Keratinocyte (primary cell): ENCODE measurements around the gene FRRS1L. TPM values are rescaled to one million over a fixed set of nuclear protein-coding genes. Genes with fewer than 3 reads are reported as not detected.

Experiments
- DNase-seq: peaks from one replicate; pipeline ENCODE4 v3.0.0-alpha.2; 2011; ENCODE audit warnings: low read depth, missing footprints, low spot score
- FAIRE-seq: peaks from 2 replicates; lab custom pipeline; 2011; peaks lifted over from hg19 to GRCh38; lab: Jason Lieb, UNC
- H2AFZ ChIP-seq: 2 replicates; pipeline ENCODE4 v1.6.0; 2012; ENCODE audit warnings: low read length, control low read depth, inconsistent platforms; ENCODE audit not compliant: control insufficient read depth
- H3K27ac ChIP-seq: 2 replicates; pipeline ENCODE4 v1.5.1; 2011; ENCODE audit warnings: low read length; ENCODE audit not compliant: control insufficient read depth, insufficient read depth
- H3K27me3 ChIP-seq: 3 replicates; pipeline ENCODE4 v1.6.0; 2011; ENCODE audit warnings: low read length; ENCODE audit not compliant: control insufficient read depth, insufficient read depth; ENCODE audit errors: extremely low read depth
- H3K36me3 ChIP-seq, 2 experiments: 2 replicates in 1 of 2; 3 replicates in 1 of 2; pipeline ENCODE4 v1.5.1; 2011; ENCODE audit warnings: low read length in 2 of 2, mild to moderate bottlenecking in 1 of 2; ENCODE audit not compliant: control insufficient read depth in 2 of 2, insufficient read depth in 2 of 2; ENCODE audit errors: extremely low read depth in 1 of 2
- H3K4me1 ChIP-seq: 3 replicates; pipeline ENCODE4 v1.5.1; 2011; ENCODE audit warnings: low read length; ENCODE audit not compliant: control insufficient read depth, insufficient read depth; ENCODE audit errors: extremely low read depth
- H3K4me2 ChIP-seq: 3 replicates; pipeline ENCODE4 v1.6.0; 2011; ENCODE audit warnings: low read depth, low read length; ENCODE audit not compliant: control insufficient read depth, insufficient read depth; ENCODE audit errors: extremely low read depth
- H3K4me3 ChIP-seq, 3 experiments: fragments of 200-600 bp in 1 of 3; sonication (generic) in 1 of 3; 2 replicates in 2 of 3; 3 replicates in 1 of 3; pipeline ENCODE4 v1.5.1; 2011 to 2016; ENCODE audit warnings: low read length in 3 of 3, mild to moderate bottlenecking in 3 of 3, control low read depth in 2 of 3, inconsistent platforms in 1 of 3, low read depth in 1 of 3, mixed read lengths in 1 of 3, mixed run types in 1 of 3, moderate library complexity in 1 of 3; ENCODE audit not compliant: control insufficient read depth in 2 of 3, insufficient read depth in 2 of 3; ENCODE audit errors: extremely low read depth in 1 of 3
- H3K79me2 ChIP-seq: 2 replicates; pipeline ENCODE4 v1.6.0; 2012; ENCODE audit warnings: low read length; ENCODE audit not compliant: control insufficient read depth, insufficient read depth
- H3K9ac ChIP-seq: 3 replicates; pipeline ENCODE4 v1.6.0; 2011; ENCODE audit warnings: low read length; ENCODE audit not compliant: control insufficient read depth, insufficient read depth; ENCODE audit errors: extremely low read depth
- H3K9me1 ChIP-seq: 3 replicates; pipeline ENCODE4 v1.6.0; 2011; ENCODE audit warnings: low read length; ENCODE audit not compliant: control insufficient read depth, insufficient read depth; ENCODE audit errors: extremely low read depth
- H3K9me3 ChIP-seq: 2 replicates; pipeline ENCODE4 v1.5.1; 2012; ENCODE audit warnings: low read depth, low read length; ENCODE audit not compliant: control insufficient read depth
- H4K20me1 ChIP-seq: 3 replicates; pipeline ENCODE4 v1.6.0; 2011; ENCODE audit warnings: low read length; ENCODE audit not compliant: control insufficient read depth, insufficient read depth; ENCODE audit errors: extremely low read depth
- EZH2 ChIP-seq: IDR thresholded peaks from one replicate; pipeline ENCODE4 v1.6.1; 2012; ENCODE audit warnings: inconsistent platforms, mild to moderate bottlenecking, low read length, moderate library complexity
- dilution Hi-C: fragments of 300-500 bp; cut with MboI; formaldehyde crosslinking; loops from one replicate; pipeline ENCODE4 v1.7.0; 2020; ENCODE audit warnings: low sequenced_read_pairs; ENCODE audit not compliant: extremely low pct_ligation_motif_present
- polyA plus RNA-seq, 5 experiments: library from polyadenylated mRNA; depleted of rRNA in 3 of 5; stranded (reverse) in 3 of 5; stranded (forward) in 1 of 5; unstranded in 1 of 5; fragments of >200 nt; gene quantifications; 1 replicate in 1 of 5; 2 replicates in 3 of 5; 3 replicates in 1 of 5; pipeline versions ENCODE4 v1.2.1 to v1.2.3, GENCODE V29; 2011 to 2012; ENCODE audit warnings: missing spikeins in 2 of 5, low read depth in 1 of 5, low replicate concordance in 1 of 5
- TF ChIP-seq, protein P1 (sequence below), 3 experiments: IDR thresholded peaks in 1 of 3; conservative IDR thresholded peaks in 1 of 3; optimal IDR thresholded peaks in 1 of 3; 2 replicates in 2 of 3; 3 replicates in 1 of 3; pipeline versions ENCODE3 to v1.5.1; 2011; ENCODE audit warnings: low read length in 3 of 3, mild to moderate bottlenecking in 3 of 3, moderate library complexity in 2 of 3, control low read depth in 1 of 3, inconsistent platforms in 1 of 3; ENCODE audit not compliant: insufficient read depth in 2 of 3; ENCODE audit errors: extremely low read depth in 1 of 3

FRRS1L gene
- polyA plus RNA-seq, 1 donor (not counting 4 experiments of a cell fraction or from before 2014, with no cell fraction given) = not detected

DNA sequence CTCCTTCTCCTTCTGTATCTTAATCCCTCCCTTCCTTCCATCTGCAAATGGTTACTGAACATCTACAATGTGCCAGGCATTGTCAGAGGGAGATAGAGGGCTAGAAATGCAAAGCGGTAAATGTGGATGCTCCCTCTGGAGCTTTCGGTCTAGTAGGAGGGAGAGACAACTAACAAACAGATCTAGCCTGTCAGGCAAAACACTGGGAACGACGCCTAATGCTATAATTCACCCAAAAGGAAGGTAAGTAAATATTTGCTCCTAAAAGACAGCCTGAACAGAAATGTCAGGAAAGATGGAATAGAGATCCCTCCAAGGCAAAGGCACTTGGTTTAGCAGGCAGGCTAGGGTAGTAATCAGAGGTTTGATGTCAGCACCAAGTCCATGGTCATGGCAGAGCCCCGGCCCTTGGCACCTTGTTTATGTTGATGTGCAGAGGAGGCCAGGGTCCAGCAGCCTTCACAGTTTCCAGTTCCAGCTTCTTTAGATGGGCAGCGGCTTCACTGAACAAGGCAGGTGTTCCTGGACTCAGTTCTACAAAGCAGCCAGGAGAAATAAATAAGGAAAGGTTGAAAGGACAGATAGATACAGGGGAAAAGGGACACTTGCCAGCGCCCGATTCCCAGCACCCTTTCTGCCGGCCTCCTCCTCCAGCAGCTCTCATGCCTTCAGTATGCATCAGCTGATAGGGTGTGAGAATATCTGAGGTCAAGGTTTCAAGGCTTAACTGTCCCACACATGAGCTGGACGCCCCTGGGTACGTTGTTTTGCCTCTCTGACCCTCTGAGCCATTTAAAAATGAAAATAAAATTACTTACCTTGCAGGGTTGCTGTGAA, 46.5 kb upstream of the FRRS1L start:
- dilution Hi-C loops = no loop called here
- H3K27ac ChIP-seq = no peak overlapping the region
- no peaks in the 10 kb centered on the region for H3K4me1 ChIP-seq
- H3K4me3 ChIP-seq = no peak overlapping the region
- H3K9me1 ChIP-seq = no peaks in the 10 kb centered on the region
- no peak overlapping the region for H3K4me2 ChIP-seq
- H2AFZ ChIP-seq = no peak overlapping the region
- H3K9ac ChIP-seq = no peak overlapping the region
- DNase-seq = no peak
- H3K9me3 ChIP-seq = no peaks in the 10 kb centered on the region
- no peaks in the 10 kb centered on the region for H3K79me2 ChIP-seq
- no peak for FAIRE-seq
- H3K36me3 ChIP-seq = no peaks in the 10 kb centered on the region
- no peak for TF ChIP-seq EZH2
- TF ChIP-seq, protein P1, sequence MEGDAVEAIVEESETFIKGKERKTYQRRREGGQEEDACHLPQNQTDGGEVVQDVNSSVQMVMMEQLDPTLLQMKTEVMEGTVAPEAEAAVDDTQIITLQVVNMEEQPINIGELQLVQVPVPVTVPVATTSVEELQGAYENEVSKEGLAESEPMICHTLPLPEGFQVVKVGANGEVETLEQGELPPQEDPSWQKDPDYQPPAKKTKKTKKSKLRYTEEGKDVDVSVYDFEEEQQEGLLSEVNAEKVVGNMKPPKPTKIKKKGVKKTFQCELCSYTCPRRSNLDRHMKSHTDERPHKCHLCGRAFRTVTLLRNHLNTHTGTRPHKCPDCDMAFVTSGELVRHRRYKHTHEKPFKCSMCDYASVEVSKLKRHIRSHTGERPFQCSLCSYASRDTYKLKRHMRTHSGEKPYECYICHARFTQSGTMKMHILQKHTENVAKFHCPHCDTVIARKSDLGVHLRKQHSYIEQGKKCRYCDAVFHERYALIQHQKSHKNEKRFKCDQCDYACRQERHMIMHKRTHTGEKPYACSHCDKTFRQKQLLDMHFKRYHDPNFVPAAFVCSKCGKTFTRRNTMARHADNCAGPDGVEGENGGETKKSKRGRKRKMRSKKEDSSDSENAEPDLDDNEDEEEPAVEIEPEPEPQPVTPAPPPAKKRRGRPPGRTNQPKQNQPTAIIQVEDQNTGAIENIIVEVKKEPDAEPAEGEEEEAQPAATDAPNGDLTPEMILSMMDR (optimal IDR thresholded peaks at IDR 0.05 in 1 of 3, IDR thresholded peaks at IDR 0.05 in 1 of 3, conservative IDR thresholded peaks at IDR 0.05 in 1 of 3; ENCODE audit: extremely low read depth in 1 of 3, insufficient read depth in 2 of 3, low read length in 3 of 3) = no peak
- H4K20me1 ChIP-seq = no peaks in the 10 kb centered on the region
- H3K27me3 ChIP-seq = peaks cover 12% of the 10 kb centered on the region

DNA sequence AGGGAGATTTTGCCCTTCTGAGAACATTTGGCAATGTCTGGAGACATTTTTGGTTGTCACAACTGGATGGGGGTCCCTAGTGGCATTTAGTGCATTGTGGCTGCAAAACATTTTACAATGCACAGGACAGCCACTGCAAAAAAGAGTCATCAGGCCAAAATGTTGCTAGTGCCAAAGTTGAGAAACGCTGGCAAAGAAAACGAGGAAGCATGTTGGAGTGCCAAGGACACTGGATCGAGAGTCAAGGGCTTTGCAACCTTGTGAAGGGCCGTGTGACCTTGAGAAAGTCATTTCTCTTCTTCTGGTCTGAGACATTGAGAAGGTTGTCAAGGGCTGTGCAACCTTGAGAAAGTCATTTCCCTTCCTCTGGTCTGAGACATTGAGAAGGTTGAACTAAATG, 45.7 kb upstream of the FRRS1L start:
- dilution Hi-C loops = no loop called here
- FAIRE-seq = no peak

More for the DNA sequence above, 45.7 kb upstream of the FRRS1L start:
- TF ChIP-seq, protein P1 (optimal IDR thresholded peaks at IDR 0.05 in 1 of 3, IDR thresholded peaks at IDR 0.05 in 1 of 3, conservative IDR thresholded peaks at IDR 0.05 in 1 of 3; ENCODE audit: extremely low read depth in 1 of 3, insufficient read depth in 2 of 3, low read length in 3 of 3) = no peak
- Histone ChIP-seq H3K27me3 (peaks cover 12% of the 10 kb centered on the region), H3K79me2 (no peaks in the 10 kb centered on the region), H3K4me2 (no peak overlapping the region), H3K9me1 (no peaks in the 10 kb centered on the region), H3K27ac (no peak overlapping the region), H3K4me1 (no peaks in the 10 kb centered on the region), H3K36me3 (no peaks in the 10 kb centered on the region), H3K4me3 (no peak overlapping the region), H4K20me1 (no peaks in the 10 kb centered on the region), H2AFZ (no peak overlapping the region), H3K9me3 (no peaks in the 10 kb centered on the region), H3K9ac (no peak overlapping the region)
- no peak for DNase-seq
